KMS-11 (cell line): Measurements from ENCODE around the gene XYLT2.

Source experiments
- H2AFZ ChIP-seq: fragments of 200-600 bp; sonication (generic); 2 replicates; pipeline ENCODE4 v1.6.1; 2016; ENCODE audit warnings: antibody characterized with exemption, mixed run types, low read depth
- H3K27ac ChIP-seq: fragments of 200-600 bp; sonication (generic); 2 replicates; pipeline ENCODE4 v1.6.1; 2016; ENCODE audit warnings: mild to moderate bottlenecking, mixed run types
- H3K27me3 ChIP-seq: fragments of 200-600 bp; sonication (generic); 2 replicates; pipeline ENCODE4 v1.6.1; 2017; ENCODE audit warnings: mild to moderate bottlenecking, low read depth, mixed run types, moderate library complexity; ENCODE audit not compliant: insufficient read depth
- H3K36me3 ChIP-seq: fragments of 200-600 bp; sonication (generic); 2 replicates; pipeline ENCODE4 v1.6.1; 2017; ENCODE audit warnings: mild to moderate bottlenecking, mixed run types; ENCODE audit not compliant: insufficient read depth
- H3K4me1 ChIP-seq: fragments of 200-600 bp; sonication (generic); 2 replicates; pipeline ENCODE4 v1.6.1; 2016; ENCODE audit warnings: mild to moderate bottlenecking, low read depth, mixed run types; ENCODE audit not compliant: poor library complexity, severe bottlenecking
- H3K4me2 ChIP-seq: fragments of 200-600 bp; sonication (generic); 2 replicates; pipeline ENCODE4 v1.7.0; 2016; ENCODE audit warnings: mild to moderate bottlenecking, mixed run types
- H3K4me3 ChIP-seq: fragments of 200-600 bp; sonication (generic); IDR thresholded peaks from 2 replicates; pipeline ENCODE4 v1.6.1; 2017; ENCODE audit warnings: low read depth, low read length, mixed read lengths; ENCODE audit not compliant: insufficient read depth
- H3K79me2 ChIP-seq: fragments of 200-600 bp; sonication (generic); 2 replicates; pipeline ENCODE4 v1.6.1; 2016; ENCODE audit warnings: low read depth, mixed run types; ENCODE audit not compliant: insufficient read depth
- H3K9ac ChIP-seq: fragments of 200-600 bp; sonication (generic); 2 replicates; pipeline ENCODE4 v1.6.1; 2016; ENCODE audit warnings: mild to moderate bottlenecking, mixed run types
- H4K20me1 ChIP-seq: fragments of 200-600 bp; sonication (generic); 2 replicates; pipeline ENCODE4 v1.6.1; 2016; ENCODE audit warnings: mild to moderate bottlenecking, mixed run types; ENCODE audit not compliant: insufficient read depth
- TF ChIP-seq, protein P1 (sequence below): fragments of 200-600 bp; sonication (generic); conservative IDR thresholded peaks from 2 replicates; pipeline ENCODE4 v1.6.1; 2017; ENCODE audit warnings: low read depth, mild to moderate bottlenecking, antibody characterized with exemption, low read length, moderate library complexity, mixed read lengths

Gene XYLT2

GRCh38 chr17:50307654-50308053 is 38.3 kb upstream of the XYLT2 start:
- H4K20me1 ChIP-seq, result no peaks in the 10 kb centered on the region
- no peak overlapping the region for H3K4me2 ChIP-seq
- 0 out of 2 replicates have a peak, but pooled peaks cover 3% of the 10 kb centered on the region for H3K27me3 ChIP-seq
- no peak overlapping the region for H2AFZ ChIP-seq
- H3K9ac ChIP-seq, result no peak overlapping the region
- H3K36me3 ChIP-seq, result no peaks in the 10 kb centered on the region
- H3K79me2 ChIP-seq, result no peaks in the 10 kb centered on the region
- no peak overlapping the region for H3K4me3 ChIP-seq
- H3K27ac ChIP-seq, result no peak overlapping the region
- TF ChIP-seq, protein P1, sequence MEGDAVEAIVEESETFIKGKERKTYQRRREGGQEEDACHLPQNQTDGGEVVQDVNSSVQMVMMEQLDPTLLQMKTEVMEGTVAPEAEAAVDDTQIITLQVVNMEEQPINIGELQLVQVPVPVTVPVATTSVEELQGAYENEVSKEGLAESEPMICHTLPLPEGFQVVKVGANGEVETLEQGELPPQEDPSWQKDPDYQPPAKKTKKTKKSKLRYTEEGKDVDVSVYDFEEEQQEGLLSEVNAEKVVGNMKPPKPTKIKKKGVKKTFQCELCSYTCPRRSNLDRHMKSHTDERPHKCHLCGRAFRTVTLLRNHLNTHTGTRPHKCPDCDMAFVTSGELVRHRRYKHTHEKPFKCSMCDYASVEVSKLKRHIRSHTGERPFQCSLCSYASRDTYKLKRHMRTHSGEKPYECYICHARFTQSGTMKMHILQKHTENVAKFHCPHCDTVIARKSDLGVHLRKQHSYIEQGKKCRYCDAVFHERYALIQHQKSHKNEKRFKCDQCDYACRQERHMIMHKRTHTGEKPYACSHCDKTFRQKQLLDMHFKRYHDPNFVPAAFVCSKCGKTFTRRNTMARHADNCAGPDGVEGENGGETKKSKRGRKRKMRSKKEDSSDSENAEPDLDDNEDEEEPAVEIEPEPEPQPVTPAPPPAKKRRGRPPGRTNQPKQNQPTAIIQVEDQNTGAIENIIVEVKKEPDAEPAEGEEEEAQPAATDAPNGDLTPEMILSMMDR, result no peak
- no peaks in the 10 kb centered on the region for H3K4me1 ChIP-seq

GRCh38 chr17:50308666-50309065 is 37.3 kb upstream of the XYLT2 start:
- Histone ChIP-seq H3K27ac (no peak overlapping the region), H2AFZ (no peak overlapping the region), H3K4me2 (no peak overlapping the region), H3K27me3 (0 out of 2 replicates have a peak, but pooled peaks cover 3% of the 10 kb centered on the region), H3K9ac (no peak overlapping the region), H4K20me1 (no peaks in the 10 kb centered on the region), H3K36me3 (no peaks in the 10 kb centered on the region), H3K4me1 (no peaks in the 10 kb centered on the region), H3K79me2 (no peaks in the 10 kb centered on the region), H3K4me3 (no peak overlapping the region)
- TF ChIP-seq, protein P1, result no peak

- no peaks in the 10 kb centered on the region for H3K79me2 ChIP-seq
- H4K20me1 ChIP-seq, result no peaks in the 10 kb centered on the region
- no peaks in the 10 kb centered on the region for H3K36me3 ChIP-seq
- H3K27ac ChIP-seq, result no peak overlapping the region
- H2AFZ ChIP-seq, result no peak overlapping the region
- TF ChIP-seq, protein P1, result no peak
- H3K4me3 ChIP-seq, result no peak overlapping the region
- 0 out of 2 replicates have a peak, but pooled peaks cover 3% of the 10 kb centered on the region for H3K27me3 ChIP-seq
- H3K9ac ChIP-seq, result no peak overlapping the region
- H3K4me2 ChIP-seq, result no peak overlapping the region
- no peaks in the 10 kb centered on the region for H3K4me1 ChIP-seq
Measured at GRCh38 chr17:50310455-50311111, 35.3 kb upstream of the XYLT2 start.

- H2AFZ ChIP-seq, result no peak overlapping the region
- no peak overlapping the region for H3K4me3 ChIP-seq
- no peaks in the 10 kb centered on the region for H3K36me3 ChIP-seq
- H3K9ac ChIP-seq, result no peak overlapping the region
- H4K20me1 ChIP-seq, result no peaks in the 10 kb centered on the region
- H3K79me2 ChIP-seq, result no peaks in the 10 kb centered on the region
- H3K27ac ChIP-seq, result no peak overlapping the region
- TF ChIP-seq, protein P1, result no peak
- 0 out of 2 replicates have a peak, but pooled peaks cover 3% of the 10 kb centered on the region for H3K27me3 ChIP-seq
- no peaks in the 10 kb centered on the region for H3K4me1 ChIP-seq
- H3K4me2 ChIP-seq, result no peak overlapping the region
Measured at GRCh38 chr17:50311112-50311460, 34.8 kb upstream of the XYLT2 start.
